HG02973 (cell line): ENCODE data around the gene DDT.
A peak's percentile ranks its signal among the peaks of the same experiment; 100 is the strongest.
"Not testable (repeated sequence)": the region's sequence is repeated elsewhere in the genome, so short reads cannot be mapped to it uniquely, and the experiment has no call there.

ENCODE experiments used
- ATAC-seq: cut with Tn5 transposase; IDR thresholded peaks from one replicate; pipeline ENCODE4 v1.9.1; 2021; ENCODE audit warnings: moderate library complexity; ENCODE audit not compliant: unreplicated experiment

The DDT gene

DNA sequence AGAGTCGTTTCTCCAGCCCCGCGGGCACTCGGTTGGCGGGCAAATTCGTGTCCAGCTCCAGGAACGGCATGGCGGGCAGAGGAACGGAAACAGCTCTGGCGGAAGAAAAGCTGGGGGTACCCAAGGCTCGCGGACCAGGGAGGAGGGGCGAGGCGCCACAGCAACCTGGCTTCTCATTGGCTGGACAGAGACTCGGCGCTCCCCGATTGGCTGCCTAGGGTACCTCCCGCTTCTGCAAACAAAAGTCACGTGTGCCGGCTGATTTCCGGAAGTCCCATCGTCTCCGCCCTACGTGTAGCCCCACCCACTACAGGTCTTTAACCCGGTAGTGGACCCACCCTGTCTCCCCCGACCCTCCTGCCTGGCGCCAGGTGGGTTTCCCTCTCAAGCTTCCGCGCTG lies at the start of gene DDT:
Gene DDT (minus strand): TSS at position 97 of the 400 bp plus-strand sequence. CDS start 27 bp downstream, at position 70.
- ATAC-seq, result peak; percentile 89

DNA sequence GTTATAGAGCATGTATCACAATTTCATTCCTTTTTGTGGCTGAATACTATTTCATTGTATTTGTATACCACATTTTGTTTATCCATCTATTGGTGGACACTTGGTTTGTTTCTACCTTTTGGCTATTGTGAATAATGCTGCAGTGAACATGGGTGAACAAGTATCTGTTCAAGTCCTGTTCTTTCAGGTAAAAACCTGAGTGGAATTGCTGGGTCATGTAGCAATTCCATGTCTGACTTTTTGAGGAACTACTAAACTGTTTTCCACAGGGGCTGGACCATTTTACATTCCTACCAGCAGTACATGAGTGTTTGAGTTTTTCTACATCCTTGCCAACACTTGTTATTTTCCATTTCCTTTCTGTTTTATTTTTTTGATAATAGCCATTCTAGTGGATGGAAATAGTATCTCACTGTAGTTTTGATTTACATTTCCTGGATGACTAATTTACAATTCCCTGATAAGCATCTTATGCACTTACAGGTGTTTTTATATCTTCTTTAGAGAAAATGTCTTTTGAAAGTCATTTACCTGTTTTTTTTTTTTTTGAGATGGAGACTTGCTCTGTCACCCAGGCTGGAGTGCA lies 49.1 kb upstream of the DDT start:
- ATAC-seq, result no peak

DNA sequence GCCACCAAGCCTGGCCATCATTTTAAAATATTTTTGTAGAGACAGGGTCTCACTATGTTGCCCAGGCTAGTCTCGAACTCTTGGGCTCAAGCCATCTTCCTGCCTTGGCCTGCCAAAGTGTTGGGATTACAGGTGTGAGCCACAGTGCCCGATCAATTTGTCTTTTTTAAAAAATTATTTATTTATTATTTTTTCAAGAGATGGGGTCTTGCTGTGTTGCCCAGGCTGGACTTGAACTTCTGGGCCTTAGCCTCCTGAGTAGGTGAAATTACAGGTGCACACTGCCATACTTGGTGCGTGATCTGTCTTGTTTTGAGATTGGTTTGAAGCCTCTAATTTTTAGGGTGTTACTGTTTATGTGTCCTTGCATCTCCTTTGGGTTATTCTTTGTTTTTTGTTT lies 47.1 kb upstream of the DDT start:
- ATAC-seq, result no peak

DNA sequence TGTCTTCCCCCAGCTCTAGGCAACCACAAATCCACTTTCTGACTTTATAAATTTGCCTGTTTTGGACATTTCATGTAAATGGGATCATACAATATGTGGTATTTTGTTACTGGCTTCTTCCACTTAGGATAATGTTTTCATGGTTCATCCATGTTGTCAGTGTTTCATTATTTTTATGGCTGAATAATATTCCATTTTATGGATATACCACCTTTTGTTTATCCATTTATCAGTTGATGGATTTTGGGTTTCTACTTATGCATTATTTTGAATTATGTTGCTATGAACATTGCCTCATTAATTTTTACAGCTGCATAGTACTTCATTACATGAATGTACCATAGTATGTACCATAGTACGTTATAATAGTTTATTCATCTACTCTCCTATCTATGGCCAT lies 41.9 kb upstream of the DDT start:
- ATAC-seq, result no peak

DNA sequence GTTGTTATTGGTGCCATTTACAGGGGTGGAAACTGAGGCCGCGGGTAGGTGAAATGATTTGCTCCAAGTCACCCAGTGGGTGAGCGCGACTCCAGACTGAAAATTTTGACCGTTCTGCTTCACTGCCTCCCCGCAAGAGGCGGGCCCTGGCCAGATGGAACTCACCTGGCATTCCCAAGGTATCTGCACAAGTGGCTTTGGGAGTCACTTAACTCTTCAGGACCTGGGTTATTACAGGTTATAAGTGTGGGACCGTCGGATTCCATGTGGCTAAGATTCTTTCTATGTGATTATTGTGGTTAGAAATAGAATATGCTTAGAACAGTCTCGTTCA lies 37.5 kb upstream of the DDT start:
- ATAC-seq, result no peak

DNA sequence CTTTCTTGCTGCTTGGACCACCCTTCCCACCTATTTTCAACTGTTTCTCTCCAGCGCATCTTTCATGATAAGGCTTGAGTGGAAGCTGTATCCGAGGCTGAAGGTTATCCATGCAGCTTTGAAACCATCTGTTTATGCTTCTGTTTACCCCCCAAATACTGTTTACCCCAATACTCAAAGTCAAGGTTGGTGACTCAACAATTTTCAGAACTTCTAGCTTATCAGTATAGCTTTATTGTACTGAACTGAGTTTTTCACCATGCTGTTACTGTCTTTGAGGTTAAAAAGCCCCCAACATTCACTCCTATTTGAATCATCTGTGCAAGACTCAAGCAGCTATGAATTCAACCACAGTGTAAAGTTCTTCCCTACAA lies 35.8 kb upstream of the DDT start:
- ATAC-seq, result no peak

DNA sequence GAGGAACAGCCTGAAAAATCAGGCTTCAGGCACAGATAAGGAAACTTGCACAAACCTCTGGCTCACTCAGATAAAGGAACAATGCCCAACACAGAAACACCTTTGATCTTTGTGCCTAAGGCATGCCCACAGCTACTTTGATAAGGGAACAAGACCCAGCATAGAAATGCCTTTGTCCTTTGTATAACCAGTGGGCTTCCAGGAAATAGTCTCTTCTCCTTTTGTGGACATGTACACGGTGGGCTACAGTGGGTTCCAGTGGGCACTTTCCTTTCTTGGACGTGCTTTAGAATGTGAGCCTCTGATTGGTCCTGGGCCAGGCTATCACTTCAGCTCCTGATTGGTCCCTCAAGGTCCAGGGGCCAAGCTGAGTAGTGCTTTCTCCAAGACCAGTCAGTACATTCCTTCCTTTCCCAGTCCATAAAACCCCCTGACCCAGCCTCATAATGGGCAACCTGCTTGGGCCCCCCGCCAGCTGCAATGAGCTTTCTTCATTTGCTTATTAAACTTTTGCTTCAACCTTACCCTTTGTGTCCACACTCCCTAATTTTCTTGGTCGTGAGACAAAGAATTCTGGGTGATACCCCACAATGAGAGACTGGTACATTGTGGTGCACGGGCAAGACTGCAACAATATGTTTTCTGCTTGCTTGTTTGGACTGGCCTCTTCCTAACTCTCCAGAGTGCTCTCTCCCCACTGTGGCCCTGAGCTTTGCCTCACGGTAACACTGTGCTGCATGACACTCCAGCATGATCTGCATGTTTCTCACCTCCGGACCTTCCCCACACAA lies 35.2 kb upstream of the DDT start:
- ATAC-seq, result no peak

DNA sequence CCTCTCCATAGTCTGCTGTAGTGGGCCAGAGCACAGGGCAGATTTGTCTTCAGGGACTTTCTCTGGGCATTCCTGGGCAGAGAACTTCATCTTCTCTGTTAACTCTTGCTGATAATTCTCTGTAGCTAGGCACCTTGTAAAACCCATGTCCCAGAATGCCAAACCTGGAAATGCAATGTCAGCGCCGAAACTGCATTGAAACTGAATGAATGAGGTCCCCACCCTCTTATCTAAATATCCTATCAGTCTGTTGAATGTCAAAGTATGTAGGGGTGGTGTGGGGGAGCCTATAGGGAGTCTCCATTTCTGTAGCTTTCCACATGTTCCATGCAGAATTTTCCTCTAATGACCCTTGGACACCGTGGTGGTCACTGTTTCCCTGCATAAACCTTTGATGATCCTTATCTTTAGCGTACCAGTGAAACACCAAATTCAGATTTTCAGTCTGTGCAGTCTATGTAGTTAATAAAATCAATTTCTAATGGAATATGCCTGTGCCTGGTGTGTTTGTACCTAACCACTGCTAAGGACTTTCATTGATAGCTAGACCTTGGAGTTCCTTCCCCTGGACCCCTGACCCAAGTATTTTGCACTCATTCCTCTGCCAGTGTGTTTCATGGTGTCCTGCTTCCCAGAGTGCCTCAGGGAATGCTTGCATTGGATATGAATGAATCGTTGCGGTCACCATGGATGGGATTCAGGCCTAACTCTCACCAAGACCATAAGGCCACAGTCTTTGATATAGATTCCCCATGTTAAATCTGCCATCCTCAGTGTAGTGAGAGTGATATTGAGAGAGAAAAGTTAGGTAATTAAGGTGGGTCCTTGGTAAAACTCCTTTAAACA lies 34.4 kb upstream of the DDT start:
- no peak for ATAC-seq

DNA sequence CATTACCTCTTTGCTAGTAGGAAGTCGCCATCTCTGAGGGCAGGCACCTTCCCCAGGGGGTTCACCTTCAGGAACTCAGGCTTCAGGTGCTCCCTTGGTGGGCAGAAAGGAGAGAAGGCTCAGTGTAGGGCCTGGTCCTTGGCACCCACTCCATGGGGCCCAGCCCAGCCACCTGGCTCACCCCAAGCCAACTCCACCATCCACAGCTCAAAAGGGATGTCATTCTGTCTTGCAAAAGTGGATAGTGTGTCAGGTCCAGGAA lies 33.7 kb upstream of the DDT start:
- ATAC-seq, result no peak

DNA sequence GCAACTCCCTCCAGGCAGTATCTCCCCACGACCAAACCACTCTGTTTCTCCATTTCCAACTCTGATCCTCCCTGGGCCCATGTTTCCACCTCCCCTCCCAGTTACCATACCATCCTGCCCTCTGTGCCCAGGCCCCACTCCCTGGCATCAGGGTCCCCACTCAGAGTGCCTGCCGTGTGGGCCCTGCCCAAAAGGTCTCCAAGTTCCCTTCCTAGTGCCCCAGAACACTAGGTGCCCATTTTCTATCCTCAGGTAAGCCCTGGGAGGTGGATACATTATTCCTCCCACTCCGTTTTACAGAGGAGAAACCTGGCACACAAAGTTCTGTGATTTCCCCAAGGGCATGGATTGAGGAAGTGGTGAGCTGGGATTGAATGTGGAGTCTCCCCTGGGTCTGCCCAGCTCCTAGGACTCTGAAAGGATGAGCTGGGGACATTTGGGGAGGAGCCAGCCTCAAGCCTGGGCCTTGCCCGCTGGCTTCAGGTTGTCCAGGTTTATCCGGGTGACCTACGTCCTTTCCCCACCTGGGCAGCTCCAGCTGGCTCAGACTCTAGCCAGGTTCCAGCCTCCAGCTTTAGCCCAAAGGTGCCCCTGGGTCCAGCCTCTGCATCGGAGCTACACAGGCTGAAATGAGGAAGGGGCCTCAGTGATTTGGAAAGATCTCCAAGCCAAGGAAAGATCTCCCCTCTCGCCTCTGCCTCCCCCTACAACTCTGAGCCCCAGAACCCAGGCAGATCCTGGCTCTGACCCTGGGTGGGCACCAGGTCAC lies 33.2 kb upstream of the DDT start:
- ATAC-seq, result no peak

DNA sequence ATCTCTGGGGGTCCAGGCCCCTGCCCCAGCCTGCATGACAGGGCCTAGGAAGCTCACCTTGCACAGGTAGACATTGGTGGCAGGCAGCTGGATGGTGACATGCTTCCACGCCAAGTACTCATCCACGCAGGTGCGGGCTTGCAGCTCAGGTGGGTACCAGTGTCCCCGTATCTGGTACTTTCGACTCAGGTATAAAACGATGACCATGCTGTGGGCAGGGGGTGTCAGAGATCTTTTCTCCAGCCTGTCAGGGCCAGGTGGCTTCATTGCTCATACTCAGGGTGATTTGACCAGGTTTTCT lies 32.6 kb upstream of the DDT start:
- no peak for ATAC-seq

DNA sequence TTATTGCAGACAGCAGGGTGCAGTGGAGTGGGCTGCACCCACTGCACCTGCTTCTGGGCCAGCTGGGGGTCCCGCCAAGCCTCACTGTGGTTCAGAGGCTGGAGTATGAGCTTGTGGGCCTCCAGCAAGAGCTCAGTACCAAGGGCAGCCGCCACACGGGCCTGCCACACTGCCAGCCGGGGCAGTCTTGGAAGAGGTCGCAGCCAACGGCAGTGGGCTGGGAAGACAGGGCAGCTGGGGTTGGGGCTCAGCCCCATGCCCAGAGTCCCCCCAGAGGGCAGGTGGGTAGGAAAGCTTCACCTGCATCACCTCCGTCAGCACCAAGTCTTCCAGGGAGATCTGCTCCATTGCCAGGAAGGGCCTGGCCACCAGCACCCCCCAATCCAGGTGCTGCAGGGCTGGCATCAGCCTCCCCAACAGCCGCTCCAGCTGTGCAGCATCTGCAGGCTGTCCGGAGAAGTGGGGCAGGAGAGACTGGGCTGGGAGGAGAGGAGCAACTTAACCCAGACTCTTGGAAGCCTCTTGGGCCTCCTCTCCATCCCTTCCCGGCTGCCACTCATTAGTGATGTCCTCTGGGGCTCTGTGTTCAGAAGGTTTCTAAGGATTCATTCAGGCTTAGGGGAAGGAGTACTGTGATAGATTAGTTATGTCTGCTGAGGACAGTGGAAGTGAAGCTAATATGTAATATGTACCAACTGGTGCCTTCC lies 32.1 kb upstream of the DDT start:
- no peak for ATAC-seq

DNA sequence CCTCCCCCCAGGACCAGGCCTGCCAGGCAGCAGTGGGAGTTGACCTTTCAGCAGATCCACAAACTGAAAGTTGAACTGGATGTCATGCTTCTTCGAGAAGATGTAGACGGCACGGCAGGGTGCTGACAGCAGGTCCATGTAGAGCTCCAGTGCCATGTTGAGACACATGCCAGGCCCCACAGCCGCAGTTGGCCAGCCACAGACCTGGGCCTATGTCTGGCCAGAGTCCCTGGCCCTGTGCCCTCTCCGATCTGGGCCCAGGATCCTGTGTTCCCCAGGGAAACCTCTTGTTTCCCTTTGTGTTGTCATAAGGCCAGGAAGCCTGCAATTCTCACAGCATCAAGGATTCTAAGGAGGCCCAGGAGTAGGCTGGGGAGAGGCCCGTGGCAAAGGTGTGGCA lies 31.0 kb upstream of the DDT start, which contains the start of gene GSTT4:
Gene GSTT4 (minus strand): TSS at position 253 of the 400 bp plus-strand sequence. CDS start 97 bp downstream, at position 156.
- ATAC-seq, result no peak

DNA sequence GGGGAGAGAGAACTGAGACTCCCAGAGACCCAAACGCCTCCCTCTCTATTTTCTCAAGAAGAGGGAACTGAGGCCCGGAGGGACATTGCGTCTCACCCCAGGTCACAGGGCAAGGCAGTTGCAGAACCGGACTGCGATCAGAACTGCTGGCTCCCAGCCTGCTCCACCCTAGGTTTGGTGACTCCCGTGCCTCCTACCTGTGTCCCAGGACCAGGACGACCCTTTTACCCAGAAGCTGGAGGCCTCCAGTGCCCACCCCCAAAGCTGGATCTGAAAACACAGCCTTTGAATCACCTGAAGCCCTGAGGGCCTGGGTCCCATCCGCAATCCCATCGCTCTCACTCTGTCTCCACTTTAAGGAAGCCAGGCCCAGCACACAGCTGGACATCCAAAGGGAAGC lies 29.6 kb upstream of the DDT start:
- no peak for ATAC-seq

DNA sequence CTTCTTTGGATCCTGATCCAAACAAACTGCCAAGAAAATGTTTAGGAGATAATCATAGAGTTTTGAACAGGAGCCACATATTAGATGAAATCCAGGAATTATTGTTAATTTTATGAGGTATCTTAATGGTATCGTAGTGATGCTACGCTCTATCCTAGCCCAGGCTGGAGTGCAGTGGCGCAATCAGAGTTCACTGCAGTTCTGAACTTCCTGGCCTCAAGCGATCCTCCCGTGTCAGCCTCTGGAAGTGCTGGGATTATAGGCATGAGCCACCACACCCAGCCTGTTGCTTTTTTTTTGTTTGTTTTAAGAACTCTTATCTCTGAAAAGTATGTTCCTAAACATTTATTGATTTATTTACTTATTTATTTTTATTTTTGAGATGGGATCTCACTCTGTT lies 28.6 kb upstream of the DDT start:
- ATAC-seq, result no peak

DNA sequence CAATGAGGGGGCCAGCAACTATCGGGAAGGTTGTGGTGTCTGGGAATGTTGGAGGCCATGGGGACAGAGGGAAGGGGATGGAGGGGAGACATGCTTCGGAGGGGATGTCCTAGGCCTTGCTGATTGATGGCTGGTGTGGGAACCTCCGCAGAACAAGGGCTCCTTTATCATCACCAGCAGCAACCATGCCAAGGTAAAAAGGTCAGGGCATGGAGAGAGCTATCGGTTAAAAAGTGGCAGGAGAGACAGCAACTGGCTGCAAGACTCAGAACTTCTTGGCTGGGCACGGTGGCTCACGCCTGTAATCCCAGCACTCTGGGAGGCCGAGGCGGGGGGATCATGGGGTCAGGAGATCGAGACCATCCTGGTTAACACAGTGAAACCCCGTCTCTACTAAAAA lies 28.0 kb upstream of the DDT start:
- no peak for ATAC-seq

DNA sequence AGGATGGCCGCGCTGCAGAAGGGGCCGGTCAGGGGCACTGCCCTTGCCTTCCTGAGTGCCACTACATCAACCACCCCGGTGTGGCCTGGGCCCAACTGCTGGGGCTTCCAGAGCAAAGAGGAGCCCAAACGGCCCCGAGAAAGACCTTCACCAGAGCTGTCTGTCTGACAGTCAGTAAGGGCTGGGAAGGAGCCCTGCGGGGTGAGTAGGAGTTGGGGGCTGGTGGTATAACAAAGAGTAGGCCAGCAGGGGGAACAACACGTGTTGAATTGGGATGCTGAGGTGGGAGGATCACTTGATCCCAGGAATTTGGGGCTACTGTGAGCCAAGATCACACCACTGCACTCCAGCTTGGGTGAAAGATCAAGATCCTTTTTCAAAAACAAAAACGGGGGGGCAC lies 27.1 kb upstream of the DDT start:
- ATAC-seq, result no peak

DNA sequence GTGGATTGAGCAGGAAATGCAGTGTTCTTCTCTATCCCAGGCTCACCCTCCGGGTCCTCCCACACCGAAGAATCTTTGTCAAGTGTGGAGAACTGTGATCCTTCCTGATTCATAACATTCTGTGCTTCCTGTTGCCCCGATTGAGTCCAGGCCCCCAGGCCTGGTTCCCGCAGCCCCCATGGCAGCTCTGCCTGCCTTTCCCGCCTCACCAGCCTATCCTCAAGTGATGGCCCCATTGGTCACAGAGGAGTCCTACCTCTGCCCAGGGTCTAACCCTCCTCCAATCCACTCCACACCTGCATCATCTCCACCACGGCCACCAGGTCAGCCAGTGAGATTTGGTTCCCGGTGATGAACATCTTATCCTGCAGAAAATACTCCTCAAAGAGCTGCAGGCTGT lies 25.5 kb upstream of the DDT start:
- not testable (repeated sequence) for ATAC-seq

DNA sequence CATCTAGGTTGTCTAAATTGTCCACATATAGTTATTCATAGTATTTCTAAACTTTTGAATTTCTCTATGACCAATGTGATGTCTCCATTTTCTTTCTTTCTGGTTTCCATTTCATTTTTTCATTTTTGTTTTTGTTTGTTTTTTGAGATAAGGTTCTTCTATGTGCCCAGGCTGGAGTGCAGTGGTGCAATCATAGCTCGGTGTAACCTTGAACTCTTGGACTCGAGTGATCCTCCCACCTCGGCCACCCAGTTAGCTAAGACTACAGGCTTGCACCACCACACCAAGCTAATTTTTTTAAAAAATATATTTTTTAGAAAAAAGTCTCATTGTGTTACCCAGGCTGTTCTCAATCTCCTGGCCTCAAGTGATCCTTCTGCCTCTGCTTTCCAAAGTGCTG lies 22.9 kb upstream of the DDT start:
- no peak for ATAC-seq

DNA sequence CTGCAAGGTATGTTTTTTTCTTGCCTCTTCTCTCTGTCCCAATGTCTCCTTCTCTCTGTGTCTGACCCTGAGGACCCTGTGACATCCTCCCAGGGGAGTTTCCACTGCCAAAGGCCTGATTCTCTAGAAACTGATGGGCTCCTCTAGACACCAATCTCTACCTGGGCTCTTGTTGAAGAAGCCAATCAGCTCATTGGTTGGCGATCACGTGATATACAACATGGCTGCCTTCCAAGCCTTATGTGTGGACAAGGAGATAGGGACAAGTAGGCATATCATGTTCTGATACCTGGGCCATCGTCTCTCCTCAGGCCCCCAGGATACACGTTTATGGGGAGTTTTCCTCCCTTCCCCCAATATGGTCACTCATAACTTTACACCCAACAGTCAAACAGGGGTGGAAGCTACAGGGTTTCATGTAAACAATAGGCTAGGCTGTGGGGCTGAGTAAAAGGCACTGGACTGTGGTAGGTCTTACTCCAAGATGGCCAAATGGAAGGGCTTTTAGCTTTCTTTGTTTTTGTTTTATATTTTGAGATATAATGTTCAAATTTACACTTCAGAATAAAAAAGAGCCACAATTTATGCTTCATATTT lies 19.4 kb upstream of the DDT start:
- not testable (repeated sequence) for ATAC-seq

DNA sequence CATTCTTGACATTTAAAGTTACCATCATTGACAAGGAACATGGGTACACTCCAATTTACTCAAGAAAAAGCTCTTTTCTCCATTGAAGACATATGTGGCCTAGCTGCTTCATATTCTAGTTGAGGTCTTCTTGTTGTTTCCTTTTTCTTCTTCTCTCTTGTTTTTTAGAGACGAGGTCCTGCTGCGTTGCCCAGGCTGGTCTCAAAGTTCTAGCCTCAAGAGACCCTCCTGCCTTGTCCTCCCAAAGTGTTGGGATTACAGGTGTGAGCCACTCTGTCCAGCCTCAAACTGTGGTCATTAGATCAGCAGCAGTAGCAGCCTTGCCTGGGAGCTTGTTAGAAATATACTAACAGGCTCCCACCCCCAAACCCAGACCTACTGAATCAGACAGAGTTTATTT lies 18.8 kb upstream of the DDT start:
- not testable (repeated sequence) for ATAC-seq
